HFFc6 (cell line): ENCODE measurements around the gene TBL1XR1. TPM values are rescaled to one million over a fixed set of nuclear protein-coding genes. Genes with fewer than 3 reads are reported as not detected.

Experiments
- DNase-seq: peaks from one replicate; pipeline ENCODE4 v3.0.0-alpha.2; 2018
- H3K27ac Mint-ChIP-seq: 2 replicates; pipeline ENCODE4 v1.8.0; 2020; ENCODE audit warnings: mild to moderate bottlenecking, mixed read lengths
- H3K27me3 Mint-ChIP-seq: 2 replicates; pipeline ENCODE4 v1.8.0; 2021; ENCODE audit warnings: mild to moderate bottlenecking, moderate library complexity, mixed read lengths; ENCODE audit not compliant: insufficient read depth
- H3K36me3 Mint-ChIP-seq: 2 replicates; pipeline ENCODE4 v1.8.0; 2021; ENCODE audit warnings: low read depth, mixed read lengths
- H3K4me1 Mint-ChIP-seq: 2 replicates; pipeline ENCODE4 v1.8.0; 2020; ENCODE audit warnings: low read depth, mixed read lengths
- H3K4me3 Mint-ChIP-seq: 2 replicates; pipeline ENCODE4 v1.8.0; 2020; ENCODE audit warnings: mild to moderate bottlenecking, moderate library complexity, mixed read lengths
- H3K9me3 Mint-ChIP-seq: 2 replicates; pipeline ENCODE4 v1.8.0; 2020; ENCODE audit warnings: mild to moderate bottlenecking, mixed read lengths
- CTCF ChIP-seq: fragments of 200-600 bp; sonication (generic); IDR thresholded peaks from 2 replicates; pipeline ENCODE4 v1.5.0; 2021; ENCODE audit warnings: antibody characterized with exemption, mild to moderate bottlenecking
- total RNA-seq, 6 experiments: library from RNA; stranded (reverse); fragmentation: NEBNext Ultra II Directional; extraction: Animal tissue kit (Norgen Biotek cat#: 25700); gene quantifications; 2 replicates in 1 of 6; 3 replicates in 5 of 6; pipeline ENCODE4 v1.2.3, GENCODE V29; 2021

TBL1XR1 gene
- total RNA-seq, 6 experiments from 2014 or later: 89.5 to 131 (median 114) TPM

- Mint-ChIP-seq H3K27me3 (no peaks in the 10 kb centered on the region), H3K4me3 (no peak overlapping the region; the same call in 1 of the 2 replicates), H3K9me3 (no peaks in the 10 kb centered on the region), H3K36me3 (peaks cover 9% of the 10 kb centered on the region; the same call in 1 of the 2 replicates), H3K4me1 (peaks cover 31% of the 10 kb centered on the region), H3K27ac (no peak overlapping the region)
- no peak for DNase-seq
- no peak for TF ChIP-seq CTCF
These were observed 135.1 kb downstream of the TBL1XR1 start for GRCh38 chr3:177062052-177062732.

- H3K36me3 Mint-ChIP-seq: peaks cover 9% of the 10 kb centered on the region; the same call in 1 of the 2 replicates
- no peak for DNase-seq
- no peak overlapping the region for H3K27ac Mint-ChIP-seq
- no peaks in the 10 kb centered on the region for H3K27me3 Mint-ChIP-seq
- H3K4me3 Mint-ChIP-seq: no peak overlapping the region
- no peak for TF ChIP-seq CTCF
- peaks cover 28% of the 10 kb centered on the region for H3K4me1 Mint-ChIP-seq
- no peaks in the 10 kb centered on the region for H3K9me3 Mint-ChIP-seq
These were observed 135.9 kb downstream of the TBL1XR1 start for GRCh38 chr3:177061369-177061768.

GRCh38 chr3:177060492-177060891 lies 136.8 kb downstream of the TBL1XR1 start:
- Mint-ChIP-seq H3K9me3 (no peaks in the 10 kb centered on the region), H3K36me3 (peaks cover 9% of the 10 kb centered on the region; the same call in 1 of the 2 replicates), H3K4me3 (no peak overlapping the region), H3K27me3 (no peaks in the 10 kb centered on the region), H3K4me1 (peaks cover 25% of the 10 kb centered on the region), H3K27ac (no peak overlapping the region)
- no peak for DNase-seq
- TF ChIP-seq CTCF: no peak

GRCh38 chr3:177058648-177059047 lies 138.6 kb downstream of the TBL1XR1 start:
- no peak overlapping the region for H3K4me3 Mint-ChIP-seq
- H3K27me3 Mint-ChIP-seq: no peaks in the 10 kb centered on the region
- H3K27ac Mint-ChIP-seq: no peak overlapping the region
- H3K9me3 Mint-ChIP-seq: no peaks in the 10 kb centered on the region
- H3K36me3 Mint-ChIP-seq: peaks cover 4% of the 10 kb centered on the region; the same call in 1 of the 2 replicates
- no peak for DNase-seq
- peaks cover 18% of the 10 kb centered on the region for H3K4me1 Mint-ChIP-seq
- TF ChIP-seq CTCF: no peak

GRCh38 chr3:177057768-177058167 lies 139.5 kb downstream of the TBL1XR1 start:
- H3K4me1 Mint-ChIP-seq: peaks cover 13% of the 10 kb centered on the region
- no peak for DNase-seq
- H3K36me3 Mint-ChIP-seq: peaks cover 4% of the 10 kb centered on the region; the same call in 1 of the 2 replicates
- TF ChIP-seq CTCF: no peak
- H3K9me3 Mint-ChIP-seq: no peaks in the 10 kb centered on the region
- no peak overlapping the region for H3K27ac Mint-ChIP-seq
- no peak overlapping the region for H3K4me3 Mint-ChIP-seq
- H3K27me3 Mint-ChIP-seq: no peaks in the 10 kb centered on the region
